ENCODE measurements around the gene PNMA8A. TPM values are rescaled to one million over a fixed set of nuclear protein-coding genes. Genes with fewer than 3 reads are reported as not detected.
A peak's percentile ranks its signal among the peaks of the same experiment; 100 is the strongest.

The PNMA8A gene
- total and polyA plus RNA-seq, 2 donors (not counting 1 experiment from before 2014, with no cell fraction given) = not detected

DNA sequence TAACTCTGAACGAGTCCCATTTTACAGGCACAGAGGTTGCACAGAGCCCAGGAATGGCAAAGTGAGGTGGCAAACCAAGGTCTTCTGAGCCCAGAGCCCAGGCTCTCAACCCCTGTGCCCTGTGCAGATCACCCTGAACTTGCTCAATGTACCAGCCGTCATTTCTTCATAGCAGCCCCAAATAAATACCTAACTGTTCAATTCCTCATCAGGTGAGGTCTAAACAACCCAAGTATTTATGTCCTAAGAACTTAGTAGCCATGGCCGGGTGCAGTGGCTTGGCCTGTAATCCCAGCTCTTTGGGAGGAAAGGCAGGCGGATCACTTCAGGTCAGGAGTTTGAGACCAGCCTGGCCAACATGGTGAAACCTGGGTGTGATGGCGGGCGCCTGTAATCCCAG, 46.1 kb upstream of the PNMA8A start:
- Histone ChIP-seq H3K9me3 (ENCODE audit: control extremely low read depth in 1 of 3, control insufficient read depth in 2 of 3, insufficient read depth in 1 of 3, low read length in 2 of 3) (peaks cover 0 to 5% (median 0%) of the 10 kb centered on the region in 3 donors), H3K27me3 (replicated peaks in 1 of 4; ENCODE audit: control extremely low read depth in 1 of 4, control insufficient read depth in 3 of 4, insufficient read depth in 4 of 4, low read length in 3 of 4) (peaks cover 0 to 26% (median 1%) of the 10 kb centered on the region in 4 experiments), H3K4me2 (replicated peaks; ENCODE audit: low read depth, low read length, poor library complexity, severe bottlenecking) (no peak overlapping the region), H4K20me1 (ENCODE audit: control insufficient read depth, insufficient read depth, low read length, poor library complexity, severe bottlenecking) (no peaks in the 10 kb centered on the region), H3K9ac (ENCODE audit: low read length) (no peak overlapping the region), H2AFZ (ENCODE audit: insufficient read depth, low read depth, low read length, poor library complexity, severe bottlenecking) (no peak overlapping the region), H3K36me3 (replicated peaks in 1 of 2; ENCODE audit: control extremely low read depth in 1 of 2, control insufficient read depth in 1 of 2, extremely low read depth in 1 of 2, insufficient read depth in 2 of 2, low read length in 1 of 2) (no peaks in the 10 kb centered on the region), H3K27ac (ENCODE audit: low read length in 2 of 2) (no peak overlapping the region), H3K4me1 (ENCODE audit: control insufficient read depth in 2 of 2, insufficient read depth in 2 of 2, low read length in 2 of 2) (no peaks in the 10 kb centered on the region), H3K79me2 (ENCODE audit: control insufficient read depth, insufficient read depth, low read length) (no peaks in the 10 kb centered on the region), H3K4me3 (ENCODE audit: control extremely low read depth in 1 of 5, extremely low read depth in 1 of 5, insufficient read depth in 1 of 5, low read depth in 2 of 5, low read length in 4 of 5) (no peak overlapping the region)
- Mint-ChIP-seq H3K9me3 (ENCODE audit: insufficient read depth) (no peaks in the 10 kb centered on the region), H3K4me1 (peaks cover 12% of the 10 kb centered on the region), H3K27ac (no peak overlapping the region), H3K27me3 (peaks cover 22% of the 10 kb centered on the region), H3K4me3 (no peak overlapping the region)
- intact Hi-C loops (cut with micrococcal nuclease) = no loop called here
- TF ChIP-seq EZH2 (IDR thresholded peaks at IDR 0.05; ENCODE audit: borderline replicate concordance, insufficient read depth, low read depth, low read length, poor library complexity, severe bottlenecking) (no peak), CTCF (IDR thresholded peaks at IDR 0.05) (no peak)
- ChIA-PET POLR2A (no interaction called here), CTCF (interaction anchor here (0.6 to 1.4 kb wide), 4 partner anchors 8 to 211 kb away, joined by 3 read pairs; no protein-coding TSS in a partner anchor)
- ATAC-seq (ENCODE audit: low read depth) (no peak), DNase-seq (no peak)
- 98% methylated on average over 3 of the region's 6 CpGs for WGBS (ENCODE audit: insufficient coverage)

- Histone ChIP-seq H3K4me2 (replicated peaks; ENCODE audit: low read depth, low read length, poor library complexity, severe bottlenecking) (no peak overlapping the region), H3K36me3 (replicated peaks in 1 of 2; ENCODE audit: control extremely low read depth in 1 of 2, control insufficient read depth in 1 of 2, extremely low read depth in 1 of 2, insufficient read depth in 2 of 2, low read length in 1 of 2) (no peaks in the 10 kb centered on the region), H3K27ac (ENCODE audit: low read length in 2 of 2) (no peak overlapping the region), H3K9ac (ENCODE audit: low read length) (no peak overlapping the region), H3K79me2 (ENCODE audit: control insufficient read depth, insufficient read depth, low read length) (no peaks in the 10 kb centered on the region), H2AFZ (ENCODE audit: insufficient read depth, low read depth, low read length, poor library complexity, severe bottlenecking) (no peak overlapping the region), H3K9me3 (ENCODE audit: control extremely low read depth in 1 of 3, control insufficient read depth in 2 of 3, insufficient read depth in 1 of 3, low read length in 2 of 3) (peaks cover 0 to 5% (median 0%) of the 10 kb centered on the region in 3 donors), H3K27me3 (replicated peaks in 1 of 4; ENCODE audit: control extremely low read depth in 1 of 4, control insufficient read depth in 3 of 4, insufficient read depth in 4 of 4, low read length in 3 of 4) (peaks cover 0 to 30% (median 1%) of the 10 kb centered on the region in 4 experiments), H3K4me3 (ENCODE audit: control extremely low read depth in 1 of 5, extremely low read depth in 1 of 5, insufficient read depth in 1 of 5, low read depth in 2 of 5, low read length in 4 of 5) (no peak overlapping the region), H3K4me1 (ENCODE audit: control insufficient read depth in 2 of 2, insufficient read depth in 2 of 2, low read length in 2 of 2) (no peaks in the 10 kb centered on the region), H4K20me1 (ENCODE audit: control insufficient read depth, insufficient read depth, low read length, poor library complexity, severe bottlenecking) (no peaks in the 10 kb centered on the region)
- H3K27me3 Mint-ChIP-seq = peaks cover 29% of the 10 kb centered on the region
- DNase-seq (no peak), ATAC-seq (ENCODE audit: low read depth) (no peak)
- no peak overlapping the region for H3K27ac Mint-ChIP-seq
- peak; percentile 63 for TF ChIP-seq CTCF (IDR thresholded peaks at IDR 0.05)
- no peak for TF ChIP-seq EZH2 (IDR thresholded peaks at IDR 0.05; ENCODE audit: borderline replicate concordance, insufficient read depth, low read depth, low read length, poor library complexity, severe bottlenecking)
- ChIA-PET POLR2A (interaction anchor here (0.6 kb wide), 1 partner anchor 59 kb away, joined by 9 read pairs; no protein-coding TSS in a partner anchor), CTCF (interaction anchor here (0.8 to 1.6 kb wide), 8 partner anchors 9 to 213 kb away, joined by 3 to 7 read pairs (median 4); no protein-coding TSS in a partner anchor)
- WGBS (ENCODE audit: insufficient coverage) = no CpG with 5 or more reads among the region's 6 CpGs
- no peak overlapping the region for H3K4me3 Mint-ChIP-seq
- H3K4me1 Mint-ChIP-seq = peaks cover 11% of the 10 kb centered on the region
- intact Hi-C loops (cut with micrococcal nuclease) = no loop called here
- no peaks in the 10 kb centered on the region for H3K9me3 Mint-ChIP-seq (ENCODE audit: insufficient read depth)
Observed at GRCh38 chr19:46515879-46516350, 44.6 kb upstream of the PNMA8A start.

All from B cell (primary cell).